Type B pancreatic cell (in vitro differentiated cells): ENCODE data around the gene GRIK5. TPM values are rescaled to one million over a fixed set of nuclear protein-coding genes. Genes with fewer than 3 reads are reported as not detected.

Source experiments
- DNase-seq: peaks from one replicate; pipeline ENCODE4 v3.0.0; 2021; ENCODE audit warnings: mixed read lengths; ENCODE audit not compliant: unreplicated experiment; ENCODE audit errors: extremely low spot score
- H3K27ac Mint-ChIP-seq: 2 replicates; pipeline ENCODE4 v1.8.0; 2021; ENCODE audit warnings: mild to moderate bottlenecking, mixed read lengths
- H3K27me3 Mint-ChIP-seq: 2 replicates; pipeline ENCODE4 v1.8.0; 2021; ENCODE audit warnings: mixed read lengths
- H3K36me3 Mint-ChIP-seq: 2 replicates; pipeline ENCODE4 v1.8.0; 2021; ENCODE audit warnings: mixed read lengths
- H3K4me1 Mint-ChIP-seq: one replicate; pipeline ENCODE4 v1.8.0; 2021; ENCODE audit warnings: mixed read lengths; ENCODE audit not compliant: unreplicated experiment
- H3K4me3 Mint-ChIP-seq: 2 replicates; pipeline ENCODE4 v1.8.0; 2021; ENCODE audit warnings: mild to moderate bottlenecking, mixed read lengths
- H3K9me3 Mint-ChIP-seq: 2 replicates; pipeline ENCODE4 v1.8.0; 2021; ENCODE audit warnings: mixed read lengths
- total RNA-seq: library from RNA; stranded (reverse); gene quantifications from 2 replicates; pipeline ENCODE4 v1.2.1, GENCODE V29; 2021; ENCODE audit warnings: low replicate concordance
- TF ChIP-seq, protein P1 (sequence below): fragments of 200-600 bp; sonication (generic); conservative IDR thresholded peaks from 2 replicates; pipeline ENCODE4 v1.5.0; 2021; ENCODE audit warnings: antibody characterized with exemption, mild to moderate bottlenecking

GRIK5 gene
- total RNA-seq, 1 donor from 2014 or later, result 5.8 TPM

DNA sequence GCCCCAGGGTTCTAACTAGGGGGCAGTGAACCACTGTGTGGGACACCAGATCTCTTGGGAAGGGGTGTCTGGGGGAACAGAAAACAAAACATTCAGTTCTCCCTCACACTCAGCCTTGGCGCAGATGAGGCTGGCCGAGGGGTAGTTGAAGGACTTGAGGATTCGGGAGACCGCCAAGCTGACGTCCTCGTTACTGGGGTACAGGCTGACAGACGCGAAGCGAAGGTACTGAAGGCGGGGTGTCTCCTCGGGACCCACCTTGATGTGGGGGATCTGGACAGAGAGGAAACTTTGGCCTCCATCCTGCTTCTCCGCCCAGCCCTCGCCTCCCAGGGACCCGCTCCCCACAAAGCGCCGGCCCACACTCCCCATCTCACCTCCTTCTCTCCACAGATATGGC lies 7.6 kb downstream of the GRIK5 start:
- TF ChIP-seq, protein P1, sequence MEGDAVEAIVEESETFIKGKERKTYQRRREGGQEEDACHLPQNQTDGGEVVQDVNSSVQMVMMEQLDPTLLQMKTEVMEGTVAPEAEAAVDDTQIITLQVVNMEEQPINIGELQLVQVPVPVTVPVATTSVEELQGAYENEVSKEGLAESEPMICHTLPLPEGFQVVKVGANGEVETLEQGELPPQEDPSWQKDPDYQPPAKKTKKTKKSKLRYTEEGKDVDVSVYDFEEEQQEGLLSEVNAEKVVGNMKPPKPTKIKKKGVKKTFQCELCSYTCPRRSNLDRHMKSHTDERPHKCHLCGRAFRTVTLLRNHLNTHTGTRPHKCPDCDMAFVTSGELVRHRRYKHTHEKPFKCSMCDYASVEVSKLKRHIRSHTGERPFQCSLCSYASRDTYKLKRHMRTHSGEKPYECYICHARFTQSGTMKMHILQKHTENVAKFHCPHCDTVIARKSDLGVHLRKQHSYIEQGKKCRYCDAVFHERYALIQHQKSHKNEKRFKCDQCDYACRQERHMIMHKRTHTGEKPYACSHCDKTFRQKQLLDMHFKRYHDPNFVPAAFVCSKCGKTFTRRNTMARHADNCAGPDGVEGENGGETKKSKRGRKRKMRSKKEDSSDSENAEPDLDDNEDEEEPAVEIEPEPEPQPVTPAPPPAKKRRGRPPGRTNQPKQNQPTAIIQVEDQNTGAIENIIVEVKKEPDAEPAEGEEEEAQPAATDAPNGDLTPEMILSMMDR, result no peak
- no peak overlapping the region for H3K27ac Mint-ChIP-seq
- no peaks in the 10 kb centered on the region for H3K9me3 Mint-ChIP-seq
- no peaks in the 10 kb centered on the region for H3K36me3 Mint-ChIP-seq
- no peaks in the 10 kb centered on the region for H3K4me1 Mint-ChIP-seq
- H3K4me3 Mint-ChIP-seq, result no peak overlapping the region
- DNase-seq, result no peak
- H3K27me3 Mint-ChIP-seq, result peaks cover 12% of the 10 kb centered on the region

DNA sequence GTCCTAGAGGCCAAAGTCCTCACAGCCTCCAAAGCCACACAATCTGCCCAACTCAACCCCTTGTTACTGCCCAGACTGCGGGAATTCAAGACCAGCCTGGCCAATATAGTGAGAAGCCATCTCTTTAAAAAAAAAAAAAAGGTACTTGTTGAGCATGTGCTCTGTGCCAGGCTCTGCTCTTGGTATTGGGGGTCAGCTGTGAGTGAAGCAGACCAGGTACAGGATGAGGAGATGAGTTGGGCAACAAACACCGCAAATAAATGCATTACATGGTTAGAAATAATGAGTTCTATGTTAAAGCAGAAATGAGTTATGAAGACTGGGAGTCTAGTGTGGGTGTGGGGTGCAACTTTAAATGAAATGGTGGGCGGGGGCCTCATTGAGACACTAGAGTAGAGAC lies 9.9 kb downstream of the GRIK5 start:
- TF ChIP-seq, protein P1, result no peak
- H3K4me1 Mint-ChIP-seq, result no peaks in the 10 kb centered on the region
- no peak overlapping the region for H3K27ac Mint-ChIP-seq
- peaks cover 16% of the 10 kb centered on the region for H3K27me3 Mint-ChIP-seq
- no peaks in the 10 kb centered on the region for H3K9me3 Mint-ChIP-seq
- DNase-seq, result no peak
- no peak overlapping the region for H3K4me3 Mint-ChIP-seq
- no peaks in the 10 kb centered on the region for H3K36me3 Mint-ChIP-seq

DNA sequence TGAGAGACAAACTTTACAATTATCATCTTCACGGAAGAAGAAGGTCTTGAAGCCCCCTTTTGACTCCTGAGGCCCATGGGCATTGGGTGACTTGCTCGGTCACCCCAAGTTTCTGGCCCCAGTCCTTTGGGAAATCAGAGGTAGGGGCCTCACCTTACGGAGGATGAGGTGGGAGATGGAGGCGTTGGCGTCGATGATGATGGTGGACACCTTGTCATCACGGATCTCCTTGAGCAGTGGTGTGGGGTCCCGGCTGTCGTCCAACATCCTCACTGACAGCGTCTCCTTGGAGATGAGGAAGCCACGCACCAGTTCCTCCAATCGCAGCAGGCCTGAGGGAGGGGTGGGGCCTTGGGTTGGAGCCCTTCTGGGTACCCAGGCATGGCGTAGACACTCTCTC lies 10.8 kb downstream of the GRIK5 start:
- no peak overlapping the region for H3K4me3 Mint-ChIP-seq
- H3K27ac Mint-ChIP-seq, result no peak overlapping the region
- no peak for DNase-seq
- peaks cover 12% of the 10 kb centered on the region for H3K27me3 Mint-ChIP-seq
- no peaks in the 10 kb centered on the region for H3K9me3 Mint-ChIP-seq
- H3K4me1 Mint-ChIP-seq, result no peaks in the 10 kb centered on the region
- H3K36me3 Mint-ChIP-seq, result no peaks in the 10 kb centered on the region
- TF ChIP-seq, protein P1, result no peak

DNA sequence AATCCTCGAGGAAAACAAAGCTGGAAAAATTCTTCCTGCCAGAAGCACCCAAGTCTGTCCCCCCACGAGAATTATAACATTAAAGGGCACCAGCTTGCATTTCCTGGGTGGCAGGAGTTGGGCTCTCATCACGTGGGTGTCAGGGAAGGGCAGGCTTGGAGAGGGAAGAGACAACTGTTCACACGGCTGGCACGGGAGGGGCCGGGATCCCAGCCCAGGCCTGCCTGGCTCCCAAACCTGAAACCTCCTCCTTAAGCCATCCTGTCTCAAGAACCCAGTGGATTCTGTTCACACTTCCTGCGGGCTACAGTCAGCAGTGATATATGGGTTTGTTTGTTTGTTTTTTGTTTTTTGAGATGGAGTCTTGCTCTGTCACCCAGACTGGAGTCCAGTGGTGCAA lies 12.2 kb downstream of the GRIK5 start:
- H3K9me3 Mint-ChIP-seq, result no peaks in the 10 kb centered on the region
- H3K27me3 Mint-ChIP-seq, result peaks cover 8% of the 10 kb centered on the region
- no peaks in the 10 kb centered on the region for H3K4me1 Mint-ChIP-seq
- H3K27ac Mint-ChIP-seq, result no peak overlapping the region
- no peak overlapping the region for H3K4me3 Mint-ChIP-seq
- TF ChIP-seq, protein P1, result no peak
- H3K36me3 Mint-ChIP-seq, result no peaks in the 10 kb centered on the region
- DNase-seq, result no peak

DNA sequence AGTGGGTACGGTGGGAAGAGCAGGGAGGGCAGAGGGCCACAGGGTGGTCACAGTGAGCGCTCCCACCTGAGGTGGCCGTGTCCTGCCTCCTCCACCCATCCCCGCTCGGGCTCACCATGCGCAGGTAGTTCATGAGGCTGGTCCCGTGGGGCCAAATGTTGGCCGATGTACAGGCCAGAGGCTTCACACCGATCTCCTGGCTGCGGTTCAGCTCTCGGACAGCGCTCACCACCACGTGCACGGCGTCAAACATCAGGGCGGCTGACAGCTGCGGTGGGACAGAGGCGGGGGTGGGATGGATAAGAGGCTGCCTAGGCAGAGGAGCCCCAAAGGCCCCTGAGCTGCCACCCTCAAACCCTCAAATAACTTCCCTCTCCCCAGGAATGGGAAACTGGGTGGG lies 15.8 kb downstream of the GRIK5 start:
- TF ChIP-seq, protein P1, result no peak
- no peak for DNase-seq
- Mint-ChIP-seq H3K4me1 (no peaks in the 10 kb centered on the region), H3K4me3 (no peak overlapping the region), H3K27ac (no peak overlapping the region), H3K9me3 (no peaks in the 10 kb centered on the region), H3K27me3 (peaks cover 4% of the 10 kb centered on the region), H3K36me3 (no peaks in the 10 kb centered on the region)
